HG02884 (cell line): Measurements from ENCODE around the gene NCKAP1.
A peak's percentile ranks its signal among the peaks of the same experiment; 100 is the strongest.
"Not testable (repeated sequence)": the region's sequence is repeated elsewhere in the genome, so short reads cannot be mapped to it uniquely, and the experiment has no call there.

Source experiments
- ATAC-seq: cut with Tn5 transposase; IDR thresholded peaks from one replicate; pipeline ENCODE4 v1.9.1; 2021; ENCODE audit warnings: mild to moderate bottlenecking, moderate library complexity; ENCODE audit not compliant: unreplicated experiment

Gene NCKAP1

GRCh38 chr2:183001948-183002347 lies 36.3 kb downstream of the NCKAP1 start:
- ATAC-seq, result no peak

- ATAC-seq, result no peak
These were observed 37.4 kb downstream of the NCKAP1 start for GRCh38 chr2:183000846-183001245.

GRCh38 chr2:182999348-183000028 lies 38.8 kb downstream of the NCKAP1 start:
- ATAC-seq, result no peak

GRCh38 chr2:182994228-182994912 lies 43.9 kb downstream of the NCKAP1 start:
- no peak for ATAC-seq

GRCh38 chr2:182982941-182983340 lies 55.3 kb downstream of the NCKAP1 start:
- ATAC-seq, result no peak

- not testable (repeated sequence) for ATAC-seq
These were observed 56.8 kb downstream of the NCKAP1 start for GRCh38 chr2:182981475-182981874.

- no peak for ATAC-seq
These were observed 57.6 kb downstream of the NCKAP1 start for GRCh38 chr2:182980652-182981051.

- ATAC-seq, result peak; percentile 67
These were observed 58.1 kb downstream of the NCKAP1 start for GRCh38 chr2:182980115-182980514.

GRCh38 chr2:182977463-182977862 lies 60.8 kb downstream of the NCKAP1 start:
- ATAC-seq, result no peak

- no peak for ATAC-seq
These were observed 64.6 kb downstream of the NCKAP1 start for GRCh38 chr2:182973441-182974352.

GRCh38 chr2:182972548-182972942 lies 65.7 kb downstream of the NCKAP1 start:
- ATAC-seq, result no peak

- peak; percentile 42 for ATAC-seq
These were observed 66.3 kb downstream of the NCKAP1 start for GRCh38 chr2:182971820-182972547.

GRCh38 chr2:182970486-182970885 lies 67.8 kb downstream of the NCKAP1 start:
- no peak for ATAC-seq

- ATAC-seq, result no peak
These were observed 69.8 kb downstream of the NCKAP1 start for GRCh38 chr2:182968493-182968892.

- not testable (repeated sequence) for ATAC-seq
These were observed 71.9 kb downstream of the NCKAP1 start for GRCh38 chr2:182966356-182966755.

GRCh38 chr2:182962641-182963040 lies 75.6 kb downstream of the NCKAP1 start:
- no peak for ATAC-seq

- ATAC-seq, result not testable (repeated sequence)
These were observed 77.4 kb downstream of the NCKAP1 start for GRCh38 chr2:182960869-182961268.

- ATAC-seq, result no peak
These were observed 83.5 kb downstream of the NCKAP1 start for GRCh38 chr2:182954789-182955188.

GRCh38 chr2:182952741-182953450 lies 85.4 kb downstream of the NCKAP1 start:
- no peak for ATAC-seq
